Hepatocyte (in vitro differentiated cells): ENCODE measurements around the gene ZNF579. TPM values are rescaled to one million over a fixed set of nuclear protein-coding genes. Genes with fewer than 3 reads are reported as not detected.

Experiments used
- DNase-seq: peaks from one replicate; pipeline ENCODE4 v3.0.0-alpha.2; 2016; ENCODE audit warnings: low spot score
- H2AFZ ChIP-seq: fragments of 200-600 bp; sonication (generic); 2 replicates; pipeline ENCODE4 v1.6.0; 2016; ENCODE audit warnings: antibody characterized with exemption, mild to moderate bottlenecking
- H3K27ac ChIP-seq: fragments of 200-600 bp; sonication (generic); 2 replicates; pipeline ENCODE4 v1.5.1; 2016; ENCODE audit warnings: mild to moderate bottlenecking
- H3K27me3 ChIP-seq: fragments of 200-600 bp; sonication (generic); 2 replicates; pipeline ENCODE4 v1.6.1; 2016
- H3K36me3 ChIP-seq: fragments of 200-600 bp; sonication (generic); replicated peaks from 2 replicates; pipeline ENCODE4 v1.5.1; 2016; ENCODE audit warnings: low read depth; ENCODE audit not compliant: insufficient read depth
- H3K4me1 ChIP-seq: fragments of 200-600 bp; sonication (generic); 2 replicates; pipeline ENCODE4 v1.5.1; 2016; ENCODE audit warnings: mild to moderate bottlenecking, moderate library complexity; ENCODE audit not compliant: insufficient read depth
- H3K4me2 ChIP-seq: fragments of 200-600 bp; sonication (generic); 2 replicates; pipeline ENCODE4 v1.6.0; 2016
- H3K4me3 ChIP-seq: fragments of 200-600 bp; sonication (generic); 2 replicates; pipeline ENCODE4 v1.5.1; 2016; ENCODE audit warnings: mild to moderate bottlenecking
- H3K79me2 ChIP-seq: fragments of 200-600 bp; sonication (generic); 2 replicates; pipeline ENCODE4 v1.6.0; 2017; ENCODE audit warnings: mild to moderate bottlenecking
- H3K9me2 ChIP-seq: fragments of 200-600 bp; sonication (generic); replicated peaks from 2 replicates; pipeline ENCODE4 v1.6.0; 2017; ENCODE audit warnings: mild to moderate bottlenecking; ENCODE audit not compliant: insufficient read depth
- H3K9me3 ChIP-seq: fragments of 200-600 bp; sonication (generic); 2 replicates; pipeline ENCODE4 v1.5.1; 2016; ENCODE audit warnings: low read depth, mild to moderate bottlenecking
- H4K20me1 ChIP-seq: fragments of 200-600 bp; sonication (generic); 2 replicates; pipeline ENCODE4 v1.6.0; 2016; ENCODE audit warnings: mild to moderate bottlenecking; ENCODE audit not compliant: insufficient read depth, poor library complexity, severe bottlenecking
- CTCF ChIP-seq: fragments of 200-600 bp; sonication (generic); IDR thresholded peaks from 2 replicates; pipeline ENCODE4 v1.5.1; 2016; ENCODE audit warnings: antibody characterized with exemption, mild to moderate bottlenecking; ENCODE audit not compliant: poor library complexity
- EZH2 ChIP-seq: fragments of 200-600 bp; sonication (generic); IDR thresholded peaks from 2 replicates; pipeline ENCODE4 v1.6.1; 2016; ENCODE audit warnings: antibody characterized with exemption, mild to moderate bottlenecking, borderline replicate concordance
- EZH2phosphoT487 ChIP-seq: fragments of 200-600 bp; sonication (generic); IDR thresholded peaks from one replicate; pipeline ENCODE4 v1.6.1; 2018; ENCODE audit warnings: antibody characterized with exemption, mild to moderate bottlenecking, low read depth, moderate library complexity; ENCODE audit not compliant: unreplicated experiment, severe bottlenecking
- WGBS: methylation state at CpG from one replicate; pipeline ENCODE4 v1.1.6; 2016; ENCODE audit warnings: low lambda C conversion rate; ENCODE audit errors: missing lambda C conversion rate; 5-methylcytosine and 5-hydroxymethylcytosine counted together
- polyA plus RNA-seq: library from polyadenylated mRNA; unstranded; fragments of >200 nt; fragmentation: Nextera tagmentation; extraction: Ambion mirVana; gene quantifications from 2 replicates; pipeline ENCODE4 v1.2.1, GENCODE V29; 2016
- total RNA-seq: library from RNA; depleted of rRNA; stranded (reverse); fragments of >200 nt; gene quantifications from 2 replicates; pipeline ENCODE4 v1.2.3, GENCODE V29; 2014

The ZNF579 gene
- total and polyA plus RNA-seq, 2 experiments from 2014 or later = 5.1 to 14.8 TPM

DNA sequence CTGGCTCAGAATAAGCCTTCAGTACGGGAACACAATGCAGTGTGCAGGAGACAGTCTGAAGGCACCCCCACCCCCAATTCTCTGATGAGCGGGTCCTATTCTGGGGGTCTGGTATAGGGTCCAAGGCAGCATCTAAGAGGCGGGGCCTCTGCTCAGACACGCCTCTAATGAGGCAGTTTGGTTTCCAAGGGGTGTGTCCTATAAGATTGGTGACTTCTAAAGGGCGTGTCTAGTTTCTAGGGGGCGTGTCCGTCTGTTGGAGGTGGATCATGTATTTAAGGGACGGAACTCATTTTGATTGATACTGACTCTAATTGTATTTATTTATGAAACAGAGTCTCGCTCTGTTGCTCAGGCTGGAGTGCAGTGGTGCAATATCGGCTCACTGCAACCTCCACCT, 10.0 kb upstream of the ZNF579 start:
- TF ChIP-seq EZH2 (no peak), CTCF (no peak), EZH2phosphoT487 (no peak)
- no peak for DNase-seq

GRCh38 chr19:55590109-55590508, 9.5 kb upstream of the ZNF579 start:
- no peaks in the 10 kb centered on the region for H3K9me2 ChIP-seq
- no peak overlapping the region for H3K4me3 ChIP-seq
- H3K27me3 ChIP-seq = no peaks in the 10 kb centered on the region
- TF ChIP-seq EZH2phosphoT487 (no peak), CTCF (no peak), EZH2 (no peak)
- no peak for DNase-seq
- no peaks in the 10 kb centered on the region for H3K36me3 ChIP-seq
- peaks cover 7% of the 10 kb centered on the region for H3K4me1 ChIP-seq
- 60% methylated on average over 7 of the region's 7 CpGs for WGBS
- no peaks in the 10 kb centered on the region for H3K79me2 ChIP-seq
- no peak overlapping the region for H3K27ac ChIP-seq
- no peaks in the 10 kb centered on the region for H3K9me3 ChIP-seq
- H4K20me1 ChIP-seq = no peaks in the 10 kb centered on the region
- H3K4me2 ChIP-seq = no peak overlapping the region
- no peak overlapping the region for H2AFZ ChIP-seq

More for the DNA sequence above, 10.0 kb upstream of the ZNF579 start:
- Histone ChIP-seq H2AFZ (no peak overlapping the region), H3K27me3 (no peaks in the 10 kb centered on the region), H3K4me3 (no peak overlapping the region), H3K4me1 (peaks cover 7% of the 10 kb centered on the region), H3K9me3 (no peaks in the 10 kb centered on the region), H3K9me2 (no peaks in the 10 kb centered on the region), H3K4me2 (no peak overlapping the region), H3K79me2 (no peaks in the 10 kb centered on the region), H3K27ac (no peak overlapping the region), H4K20me1 (no peaks in the 10 kb centered on the region), H3K36me3 (no peaks in the 10 kb centered on the region)
- 83% methylated on average over 10 of the region's 10 CpGs for WGBS

DNA sequence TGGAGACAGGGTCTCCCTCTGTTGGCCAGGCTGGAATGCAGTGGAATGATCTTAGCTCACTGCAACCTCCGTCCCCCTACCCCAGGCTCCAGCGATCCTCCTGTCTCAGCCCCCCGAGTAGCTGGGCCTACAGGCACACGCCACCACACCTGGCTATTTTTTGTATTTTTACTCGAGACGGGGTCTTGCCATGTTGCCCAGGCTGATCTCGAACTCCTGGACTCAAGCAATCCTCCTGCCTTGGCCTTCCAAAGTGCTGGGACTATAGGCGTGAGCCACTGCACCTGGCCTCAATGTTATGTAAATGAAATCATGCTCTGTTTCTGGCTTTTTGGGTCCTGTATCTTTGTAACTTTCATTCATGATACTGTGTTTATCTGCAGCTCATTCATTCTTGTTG, 8.1 kb upstream of the ZNF579 start:
- Histone ChIP-seq H3K9me2 (no peaks in the 10 kb centered on the region), H3K4me3 (no peak overlapping the region), H3K79me2 (no peaks in the 10 kb centered on the region), H3K9me3 (no peaks in the 10 kb centered on the region), H3K4me1 (peaks cover 7% of the 10 kb centered on the region), H3K27ac (no peak overlapping the region), H3K27me3 (no peaks in the 10 kb centered on the region), H3K36me3 (no peaks in the 10 kb centered on the region), H2AFZ (no peak overlapping the region), H3K4me2 (no peak overlapping the region), H4K20me1 (no peaks in the 10 kb centered on the region)
- WGBS = 95% methylated on average over 8 of the region's 8 CpGs
- DNase-seq = no peak
- TF ChIP-seq EZH2 (no peak), EZH2phosphoT487 (no peak), CTCF (no peak)
